Uterus (tissue), 4 donors: ENCODE data around the gene EYA3. TPM values are rescaled to one million over a fixed set of nuclear protein-coding genes. Genes with fewer than 3 reads are reported as not detected.

ENCODE experiments used
- DNase-seq, 2 donors: peaks; one replicate each; pipeline ENCODE4 v3.0.0-alpha.2; 2019 to 2020
- H3K27ac ChIP-seq, 2 donors: fragments of 200-600 bp; sonication (generic); 1 replicate in 1 of 2; 2 replicates in 1 of 2; pipeline ENCODE4 v1.5.1; 2016 to 2018
- H3K27me3 ChIP-seq, 2 donors: fragments of 200-600 bp; sonication (generic); one replicate each; pipeline ENCODE4 v1.5.1; 2018 to 2019; ENCODE audit warnings: control low read depth in 1 of 2
- H3K36me3 ChIP-seq, 2 donors: fragments of 200-600 bp; sonication (generic); one replicate each; pipeline ENCODE4 v1.5.1; 2019; ENCODE audit warnings: control low read depth in 1 of 2
- H3K4me1 ChIP-seq, 2 donors: fragments of 200-600 bp; sonication (generic); one replicate each; pipeline ENCODE4 v1.5.1; 2018 to 2019; ENCODE audit warnings: control low read depth in 1 of 2
- H3K4me3 ChIP-seq, 2 donors: fragments of 200-600 bp; sonication (generic); 1 replicate in 1 of 2; 2 replicates in 1 of 2; pipeline ENCODE4 v1.5.1; 2018 to 2019; ENCODE audit warnings: mild to moderate bottlenecking in 1 of 2
- H3K9me3 ChIP-seq, 2 donors: fragments of 200-600 bp; sonication (generic); one replicate each; pipeline ENCODE4 v1.5.1; 2019; ENCODE audit warnings: control low read depth in 1 of 2
- CTCF ChIP-seq, 4 experiments: fragments of 200-600 bp in 2 of 4; fragments of 450-650 bp in 2 of 4; sonication (generic) in 2 of 4; IDR thresholded peaks; one replicate each; pipeline ENCODE4 v1.5.1; 2016 to 2019; ENCODE audit warnings: antibody characterized with exemption in 4 of 4, mild to moderate bottlenecking in 2 of 4, moderate library complexity in 1 of 4
- POLR2A ChIP-seq, 2 donors: fragments of 450-650 bp; IDR thresholded peaks; one replicate each; pipeline ENCODE4 v1.6.1; 2016; ENCODE audit warnings: antibody characterized with exemption in 2 of 2, mild to moderate bottlenecking in 1 of 2, moderate library complexity in 1 of 2
- intact Hi-C: fragments of 100-400 bp; cut with DNase I; formaldehyde crosslinking; loops from one replicate; pipeline ENCODE4 v1.15.1; 2023; ENCODE audit warnings: low total_unique reads
- total RNA-seq, 4 donors: library from RNA; depleted of rRNA in 3 of 4; stranded (reverse); fragments of >200 nt in 3 of 4; gene quantifications; one replicate each; pipeline versions ENCODE4 v1.1.0 to v1.2.4, GENCODE V29; 2014 to 2023
- donor health status: DM: yes; HTN: yes; CAD: no.

EYA3 gene
- total RNA-seq, 4 donors from 2014 or later: 7.2 to 30.4 (median 13.1) TPM

GRCh38 chr1:28102189-28102588, 13.8 kb upstream of the EYA3 start:
- Histone ChIP-seq H3K9me3 (no peaks in the 10 kb centered on the region), H3K27ac (no peak overlapping the region), H3K27me3 (no peaks in the 10 kb centered on the region), H3K4me1 (no peaks in the 10 kb centered on the region), H3K36me3 (no peaks in the 10 kb centered on the region), H3K4me3 (no peak overlapping the region)
- DNase-seq: no peak
- intact Hi-C loops: no loop called here
- no peak for TF ChIP-seq CTCF (IDR thresholded peaks at IDR 0.05)

- no peak for DNase-seq
- Histone ChIP-seq H3K9me3 (no peaks in the 10 kb centered on the region), H3K27ac (no peak overlapping the region), H3K27me3 (no peaks in the 10 kb centered on the region), H3K4me3 (no peak overlapping the region), H3K36me3 (no peaks in the 10 kb centered on the region), H3K4me1 (no peaks in the 10 kb centered on the region)
- intact Hi-C loops: no loop called here
- no peak for TF ChIP-seq CTCF (IDR thresholded peaks at IDR 0.05)
- TF ChIP-seq POLR2A (IDR thresholded peaks at IDR 0.05): no peak
Observed at GRCh38 chr1:28099050-28099769, 10.8 kb upstream of the EYA3 start.

- DNase-seq: no peak
- Histone ChIP-seq H3K9me3 (no peaks in the 10 kb centered on the region), H3K36me3 (no peaks in the 10 kb centered on the region), H3K27me3 (no peaks in the 10 kb centered on the region), H3K4me3 (no peak overlapping the region), H3K4me1 (no peaks in the 10 kb centered on the region), H3K27ac (no peak overlapping the region)
- intact Hi-C loops: no loop called here
- TF ChIP-seq POLR2A (IDR thresholded peaks at IDR 0.05): no peak
- TF ChIP-seq CTCF (IDR thresholded peaks at IDR 0.05): no peak
Observed at GRCh38 chr1:28097100-28097472, 8.7 kb upstream of the EYA3 start.

GRCh38 chr1:28096210-28097099, 8.0 kb upstream of the EYA3 start:
- DNase-seq: no peak
- Histone ChIP-seq H3K4me3 (no peak overlapping the region), H3K27me3 (no peaks in the 10 kb centered on the region), H3K4me1 (no peaks in the 10 kb centered on the region), H3K27ac (no peak overlapping the region), H3K36me3 (no peaks in the 10 kb centered on the region), H3K9me3 (no peaks in the 10 kb centered on the region)
- no peak for TF ChIP-seq CTCF (IDR thresholded peaks at IDR 0.05)
- TF ChIP-seq POLR2A (IDR thresholded peaks at IDR 0.05): no peak
- intact Hi-C loops: no loop called here
